SK-N-MC (cell line): ENCODE data around the gene CAST.

Experiments
- EZH2 ChIP-seq: fragments of 200-600 bp; sonication (generic); IDR thresholded peaks from one replicate; pipeline ENCODE4 v1.6.1; 2017; ENCODE audit warnings: antibody characterized with exemption
- FOXP2 ChIP-seq: optimal IDR thresholded peaks from 2 replicates; pipeline ENCODE3; 2011; ENCODE audit warnings: mild to moderate bottlenecking, moderate library complexity; ENCODE audit not compliant: insufficient read depth; ENCODE audit errors: extremely low read length, control extremely low read depth
- POLR2AphosphoS5 ChIP-seq: IDR thresholded peaks from 2 replicates; pipeline ENCODE4 v1.6.1; 2012; ENCODE audit warnings: mild to moderate bottlenecking, low read depth, low read length, borderline replicate concordance

DNA sequence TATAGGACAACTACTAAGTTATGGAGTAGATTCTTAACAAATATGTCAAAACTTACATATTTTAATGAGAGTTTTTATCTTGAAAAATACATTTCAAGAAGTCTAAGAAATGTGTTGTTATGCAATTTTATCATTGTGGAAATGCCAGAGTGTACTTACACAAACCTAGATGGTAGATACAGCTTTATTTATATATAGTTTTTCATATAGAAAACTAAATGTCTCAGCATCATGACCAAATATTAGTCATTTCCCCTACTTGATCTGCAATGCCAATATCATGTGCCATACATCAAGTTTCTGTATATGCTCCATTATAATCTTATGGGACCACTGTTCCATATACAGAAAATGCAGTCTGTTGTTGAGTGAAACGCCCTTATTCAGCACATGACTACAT is 28.7 kb downstream of the CAST start:
- no peak for TF ChIP-seq EZH2
- no peak for TF ChIP-seq POLR2AphosphoS5
- no peak for TF ChIP-seq FOXP2
